Ishikawa (cell line): ENCODE results near the gene TRAPPC8.

Source experiments
- CEBPB ChIP-seq: IDR thresholded peaks from 2 replicates; pipeline ENCODE4 v1.6.1; 2012
- CREB1 ChIP-seq: IDR thresholded peaks from 2 replicates; pipeline ENCODE4 v1.6.1; 2012; ENCODE audit warnings: low read depth
- EGR1 ChIP-seq: IDR thresholded peaks from 2 replicates; pipeline ENCODE4 v1.6.1; 2012
- EP300 ChIP-seq: IDR thresholded peaks from 2 replicates; pipeline ENCODE4 v1.6.1; 2012; ENCODE audit warnings: borderline replicate concordance
- RAD21 ChIP-seq: IDR thresholded peaks from 2 replicates; pipeline ENCODE4 v1.6.1; 2012; ENCODE audit warnings: low read depth
- TAF1 ChIP-seq: IDR thresholded peaks from 2 replicates; pipeline ENCODE4 v1.6.1; 2012; ENCODE audit warnings: low read depth, mild to moderate bottlenecking
- TEAD4 ChIP-seq: IDR thresholded peaks from 2 replicates; pipeline ENCODE4 v1.6.1; 2012
- YY1 ChIP-seq: IDR thresholded peaks from 2 replicates; pipeline ENCODE4 v1.6.1; 2012; ENCODE audit warnings: low read depth
- ZBTB7A ChIP-seq: IDR thresholded peaks from 2 replicates; pipeline ENCODE4 v1.6.1; 2012; ENCODE audit warnings: low read depth
- TF ChIP-seq, protein P1 (sequence below): IDR thresholded peaks from 2 replicates; pipeline ENCODE4 v1.6.1; 2012
- TF ChIP-seq, protein P2 (sequence below): IDR thresholded peaks from 2 replicates; pipeline ENCODE4 v1.6.1; 2012
- TF ChIP-seq, protein P3 (sequence below): IDR thresholded peaks from 2 replicates; pipeline ENCODE4 v1.6.1; 2012; ENCODE audit warnings: low read depth, mild to moderate bottlenecking

DNA sequence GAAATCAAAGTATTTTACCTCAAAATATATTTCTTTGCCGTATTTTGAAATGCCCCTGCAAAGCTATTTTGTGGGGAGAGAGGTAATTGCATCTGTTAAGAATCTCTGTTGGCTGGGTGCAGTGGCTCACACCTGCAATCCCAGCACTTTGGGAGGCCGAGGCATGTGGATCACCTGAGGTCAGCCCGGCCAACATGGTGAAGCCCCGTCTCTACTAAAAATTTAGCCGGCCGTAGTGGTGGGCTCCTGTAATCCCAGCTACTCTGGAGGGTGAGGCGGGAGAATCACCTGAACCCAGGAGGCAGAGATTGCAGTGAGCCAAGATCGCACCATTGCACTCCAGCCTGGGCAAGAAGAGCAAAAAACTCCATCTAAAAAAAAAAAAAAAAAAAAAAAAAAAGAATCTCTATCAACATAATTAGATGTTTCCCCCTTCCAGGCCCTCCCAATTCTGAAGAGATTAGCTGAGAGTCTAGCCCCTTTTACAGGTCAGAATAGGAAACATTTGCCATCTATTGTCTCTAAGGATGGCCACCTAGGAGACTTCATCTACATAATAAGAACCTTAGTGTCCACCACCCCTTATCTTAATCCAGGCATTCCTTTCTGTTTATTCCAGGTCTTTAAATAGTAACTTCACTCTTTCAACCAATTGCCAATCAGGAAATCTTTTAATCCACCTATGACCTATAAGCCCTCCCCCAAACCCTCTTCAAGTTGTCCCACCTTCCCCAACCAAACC is 3.5 kb upstream of the TRAPPC8 start:
- TF ChIP-seq, protein P1, sequence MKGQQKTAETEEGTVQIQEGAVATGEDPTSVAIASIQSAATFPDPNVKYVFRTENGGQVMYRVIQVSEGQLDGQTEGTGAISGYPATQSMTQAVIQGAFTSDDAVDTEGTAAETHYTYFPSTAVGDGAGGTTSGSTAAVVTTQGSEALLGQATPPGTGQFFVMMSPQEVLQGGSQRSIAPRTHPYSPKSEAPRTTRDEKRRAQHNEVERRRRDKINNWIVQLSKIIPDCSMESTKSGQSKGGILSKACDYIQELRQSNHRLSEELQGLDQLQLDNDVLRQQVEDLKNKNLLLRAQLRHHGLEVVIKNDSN, result no peak
- TF ChIP-seq RAD21 (no peak), TAF1 (no peak), TEAD4 (no peak), ZBTB7A (no peak), CREB1 (no peak), EP300 (no peak), EGR1 (no peak), YY1 (no peak), CEBPB (no peak)
- TF ChIP-seq, protein P2, sequence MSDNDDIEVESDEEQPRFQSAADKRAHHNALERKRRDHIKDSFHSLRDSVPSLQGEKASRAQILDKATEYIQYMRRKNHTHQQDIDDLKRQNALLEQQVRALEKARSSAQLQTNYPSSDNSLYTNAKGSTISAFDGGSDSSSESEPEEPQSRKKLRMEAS, result no peak
- TF ChIP-seq, protein P3, sequence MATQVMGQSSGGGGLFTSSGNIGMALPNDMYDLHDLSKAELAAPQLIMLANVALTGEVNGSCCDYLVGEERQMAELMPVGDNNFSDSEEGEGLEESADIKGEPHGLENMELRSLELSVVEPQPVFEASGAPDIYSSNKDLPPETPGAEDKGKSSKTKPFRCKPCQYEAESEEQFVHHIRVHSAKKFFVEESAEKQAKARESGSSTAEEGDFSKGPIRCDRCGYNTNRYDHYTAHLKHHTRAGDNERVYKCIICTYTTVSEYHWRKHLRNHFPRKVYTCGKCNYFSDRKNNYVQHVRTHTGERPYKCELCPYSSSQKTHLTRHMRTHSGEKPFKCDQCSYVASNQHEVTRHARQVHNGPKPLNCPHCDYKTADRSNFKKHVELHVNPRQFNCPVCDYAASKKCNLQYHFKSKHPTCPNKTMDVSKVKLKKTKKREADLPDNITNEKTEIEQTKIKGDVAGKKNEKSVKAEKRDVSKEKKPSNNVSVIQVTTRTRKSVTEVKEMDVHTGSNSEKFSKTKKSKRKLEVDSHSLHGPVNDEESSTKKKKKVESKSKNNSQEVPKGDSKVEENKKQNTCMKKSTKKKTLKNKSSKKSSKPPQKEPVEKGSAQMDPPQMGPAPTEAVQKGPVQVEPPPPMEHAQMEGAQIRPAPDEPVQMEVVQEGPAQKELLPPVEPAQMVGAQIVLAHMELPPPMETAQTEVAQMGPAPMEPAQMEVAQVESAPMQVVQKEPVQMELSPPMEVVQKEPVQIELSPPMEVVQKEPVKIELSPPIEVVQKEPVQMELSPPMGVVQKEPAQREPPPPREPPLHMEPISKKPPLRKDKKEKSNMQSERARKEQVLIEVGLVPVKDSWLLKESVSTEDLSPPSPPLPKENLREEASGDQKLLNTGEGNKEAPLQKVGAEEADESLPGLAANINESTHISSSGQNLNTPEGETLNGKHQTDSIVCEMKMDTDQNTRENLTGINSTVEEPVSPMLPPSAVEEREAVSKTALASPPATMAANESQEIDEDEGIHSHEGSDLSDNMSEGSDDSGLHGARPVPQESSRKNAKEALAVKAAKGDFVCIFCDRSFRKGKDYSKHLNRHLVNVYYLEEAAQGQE, result no peak
